Spleen (tissue), 11 donors: ENCODE results near the gene ASIC1. TPM values are rescaled to one million over a fixed set of nuclear protein-coding genes. Genes with fewer than 3 reads are reported as not detected.

Source experiments
- DNase-seq: peaks from one replicate; pipeline ENCODE4 v3.0.0-alpha.2; 2020
- H3K27ac ChIP-seq, 8 donors: fragments of 200-600 bp; sonication (generic) in 7 of 8; 1 replicate in 4 of 8; 2 replicates in 4 of 8; pipeline versions ENCODE4 v1.5.0 to v1.8.0; 2016 to 2021; ENCODE audit warnings: inconsistent platforms in 4 of 8, mild to moderate bottlenecking in 4 of 8, moderate library complexity in 1 of 8
- H3K27me3 ChIP-seq, 7 donors: fragments of 200-600 bp; sonication (generic) in 6 of 7; replicated peaks in 1 of 7; 1 replicate in 4 of 7; 2 replicates in 3 of 7; pipeline versions ENCODE4 v1.5.0 to v1.8.0; 2016 to 2021; ENCODE audit warnings: inconsistent platforms in 3 of 7, mild to moderate bottlenecking in 1 of 7
- H3K36me3 ChIP-seq, 6 donors: fragments of 200-600 bp; sonication (generic) in 5 of 6; 1 replicate in 4 of 6; 2 replicates in 2 of 6; pipeline versions ENCODE4 v1.5.0 to v1.8.0; 2016 to 2021; ENCODE audit warnings: inconsistent platforms in 2 of 6
- H3K4me1 ChIP-seq, 6 donors: fragments of 200-600 bp; sonication (generic) in 5 of 6; 1 replicate in 3 of 6; 2 replicates in 3 of 6; pipeline versions ENCODE4 v1.5.0 to v1.8.0; 2016 to 2021; ENCODE audit warnings: inconsistent platforms in 3 of 6
- H3K4me3 ChIP-seq, 8 donors: fragments of 200-600 bp; sonication (generic) in 7 of 8; 1 replicate in 4 of 8; 2 replicates in 4 of 8; pipeline versions ENCODE4 v1.5.0 to v1.8.0; 2016 to 2021; ENCODE audit warnings: inconsistent platforms in 4 of 8, mild to moderate bottlenecking in 4 of 8, moderate library complexity in 2 of 8
- H3K9me3 ChIP-seq, 8 donors: fragments of 200-600 bp; sonication (generic) in 7 of 8; 1 replicate in 4 of 8; 2 replicates in 4 of 8; pipeline versions ENCODE4 v1.5.0 to v1.8.0; 2016 to 2021; ENCODE audit warnings: inconsistent platforms in 4 of 8
- CTCF ChIP-seq, 11 experiments: fragments of 200-600 bp in 7 of 11; fragments of 450-650 bp in 4 of 11; sonication (generic) in 4 of 11; IDR thresholded peaks in 8 of 11; conservative IDR thresholded peaks in 3 of 11; 1 replicate in 7 of 11; 2 replicates in 4 of 11; pipeline versions ENCODE4 v1.4.0 to v1.8.0; 2016 to 2021; ENCODE audit warnings: antibody characterized with exemption in 11 of 11, inconsistent platforms in 4 of 11, mild to moderate bottlenecking in 1 of 11
- POLR2A ChIP-seq, 3 donors: fragments of 450-650 bp; IDR thresholded peaks; one replicate each; pipeline ENCODE4 v1.5.1; 2017; ENCODE audit warnings: antibody characterized with exemption in 3 of 3, mild to moderate bottlenecking in 1 of 3
- POLR2AphosphoS5 ChIP-seq, 3 donors: sonication (generic); formaldehyde crosslinking; IDR thresholded peaks; one replicate each; pipeline ENCODE4 v1.5.1; 2017; ENCODE audit warnings: antibody characterized with exemption in 3 of 3
- WGBS, 5 donors: extraction: QIAGEN DNeasy Blood & Tissue Kit in 3 of 5; methylation state at CpG; one replicate each; pipeline versions ENCODE4 v1.1.5 to v1.1.7; 2013 to 2018; 5-methylcytosine and 5-hydroxymethylcytosine counted together
- intact Hi-C: fragments of 100-400 bp; cut with DNase I; formaldehyde crosslinking; loops from one replicate; pipeline ENCODE4 v1.15.0; 2023; ENCODE audit warnings: low total_unique reads
- polyA plus RNA-seq, 3 donors: library from polyadenylated mRNA; stranded (reverse); fragments of 200-250 nt; gene quantifications; one replicate each; pipeline ENCODE4 v1.2.1, GENCODE V29; 2013
- total RNA-seq, 7 donors: library from RNA; depleted of rRNA in 3 of 7; stranded (reverse); fragments of >200 nt in 3 of 7; fragmentation: NEBNext Ultra II Directional in 4 of 7; extraction: Animal tissue kit (Norgen Biotek cat#: 25700) in 4 of 7; gene quantifications; one replicate each; pipeline versions ENCODE4 v1.1.0 to v1.2.1, GENCODE V29; 2016 to 2021
- donor health status: healthy with polysubstance abuse.
- donor health status: DM: no; HTN: no; CAD: no; lungs with moderate emphysema.
- donor health status: DM: no; HTN: no; CAD: no.
- donor health status: Bipolar disorder and iron deficiency.
- donor health status: healthy.
- donor health status: DM: no; HTN: no; CAD: no.
- donor health status: DM: yes; HTN: yes; CAD: no.

ASIC1 gene
- total and polyA plus RNA-seq, 10 donors: 0.16 to 1.3 (median 0.35) TPM

- intact Hi-C loops: loop anchor here (10.0 kb wide), 1 partner anchor 201 kb away; no protein-coding TSS in a partner anchor
- Histone ChIP-seq H3K27ac (no peak overlapping the region), H3K27me3 (peaks cover 0 to 38% (median 0%) of the 10 kb centered on the region in 7 donors), H3K36me3 (no peaks in the 10 kb centered on the region), H3K4me1 (peaks cover 0 to 9% (median 6%) of the 10 kb centered on the region in 6 donors), H3K9me3 (no peaks in the 10 kb centered on the region), H3K4me3 (no peak overlapping the region)
- TF ChIP-seq POLR2AphosphoS5 (IDR thresholded peaks at IDR 0.05): no peak
- no peak for TF ChIP-seq POLR2A (IDR thresholded peaks at IDR 0.05)
- no peak for TF ChIP-seq CTCF (IDR thresholded peaks at IDR 0.05 in 8 of 11, conservative IDR thresholded peaks at IDR 0.05 in 3 of 11)
- no peak for DNase-seq
- 73 to 84% (median 77%) methylated on average over 3 of the region's 3 CpGs for WGBS, 5 donors
Measured at GRCh38 chr12:50065726-50066310, 8.4 kb downstream of the ASIC1 start.

- intact Hi-C loops: loop anchor here (10.0 kb wide), 1 partner anchor 202 kb away; no protein-coding TSS in a partner anchor
- TF ChIP-seq POLR2A (IDR thresholded peaks at IDR 0.05) (no peak), POLR2AphosphoS5 (IDR thresholded peaks at IDR 0.05) (peak in 1 of 3 donors; percentile 26)
- Histone ChIP-seq H3K27ac (no peak overlapping the region), H3K36me3 (no peaks in the 10 kb centered on the region), H3K9me3 (no peaks in the 10 kb centered on the region), H3K27me3 (peaks cover 0 to 38% (median 0%) of the 10 kb centered on the region in 7 donors), H3K4me3 (no peak overlapping the region), H3K4me1 (peaks cover 0 to 11% (median 6%) of the 10 kb centered on the region in 6 donors)
- WGBS, 5 donors: 41 to 56% (median 47%) methylated on average over 5 of the region's 5 CpGs
- DNase-seq: no peak
Measured at GRCh38 chr12:50066402-50066801, 9.0 kb downstream of the ASIC1 start.

- peak; percentile 0 for DNase-seq
- TF ChIP-seq CTCF (IDR thresholded peaks at IDR 0.05 in 8 of 11, conservative IDR thresholded peaks at IDR 0.05 in 3 of 11) (no peak), POLR2A (IDR thresholded peaks at IDR 0.05) (no peak), POLR2AphosphoS5 (IDR thresholded peaks at IDR 0.05) (no peak)
- Histone ChIP-seq H3K4me3 (no peak overlapping the region), H3K27me3 (peaks cover 0 to 18% (median 0%) of the 10 kb centered on the region in 7 donors), H3K27ac (no peak overlapping the region), H3K9me3 (no peaks in the 10 kb centered on the region), H3K4me1 (peaks cover 0 to 11% (median 6%) of the 10 kb centered on the region in 6 donors), H3K36me3 (no peaks in the 10 kb centered on the region)
- WGBS, 5 donors: 83 to 97% (median 88%) methylated on average over 5 of the region's 5 CpGs
- intact Hi-C loops: loop anchor here (10.0 kb wide), 1 partner anchor 204 kb away; no protein-coding TSS in a partner anchor
Measured at GRCh38 chr12:50069069-50069468, 11.7 kb downstream of the ASIC1 start.

- Histone ChIP-seq H3K4me1 (peaks cover 0 to 11% (median 6%) of the 10 kb centered on the region in 6 donors), H3K4me3 (no peak overlapping the region), H3K27ac (no peak overlapping the region), H3K9me3 (no peaks in the 10 kb centered on the region), H3K27me3 (peaks cover 0 to 14% (median 0%) of the 10 kb centered on the region in 7 donors), H3K36me3 (no peaks in the 10 kb centered on the region)
- 88 to 97% (median 93%) methylated on average over 3 of the region's 3 CpGs for WGBS, 5 donors
- intact Hi-C loops: loop anchor here (10.0 kb wide), 1 partner anchor 205 kb away; no protein-coding TSS in a partner anchor
- no peak for TF ChIP-seq POLR2AphosphoS5 (IDR thresholded peaks at IDR 0.05)
- no peak for TF ChIP-seq POLR2A (IDR thresholded peaks at IDR 0.05)
- TF ChIP-seq CTCF (IDR thresholded peaks at IDR 0.05 in 8 of 11, conservative IDR thresholded peaks at IDR 0.05 in 3 of 11): no peak
- DNase-seq: peak; percentile 4
Measured at GRCh38 chr12:50069539-50069938, 12.1 kb downstream of the ASIC1 start.
